Cardiac muscle cell (in vitro differentiated cells and primary cell): Measurements from ENCODE around the gene MRPS9. TPM values are rescaled to one million over a fixed set of nuclear protein-coding genes. Genes with fewer than 3 reads are reported as not detected.

Experiments used
- DNase-seq, 2 donors: peaks; one replicate each; pipeline versions ENCODE4 v3.0.0 to v3.0.0-alpha.2; 2010 to 2017; ENCODE audit warnings: low read depth in 1 of 2, low spot score in 1 of 2
- H3K27ac ChIP-seq: fragments of 200-600 bp; sonication (generic); 2 replicates; pipeline ENCODE4 v1.5.1; 2016
- H3K27me3 ChIP-seq: fragments of 200-600 bp; sonication (generic); 2 replicates; pipeline ENCODE4 v1.6.0; 2016; ENCODE audit warnings: control low read depth
- H3K36me3 ChIP-seq: fragments of 200-600 bp; sonication (generic); 2 replicates; pipeline ENCODE4 v1.5.1; 2016; ENCODE audit warnings: control low read depth
- H3K4me1 ChIP-seq: fragments of 200-600 bp; sonication (generic); 2 replicates; pipeline ENCODE4 v1.8.1; 2017; ENCODE audit warnings: low read depth, mild to moderate bottlenecking, mixed run types
- H3K4me3 ChIP-seq: fragments of 200-600 bp; sonication (generic); 2 replicates; pipeline ENCODE4 v1.5.1; 2016; ENCODE audit warnings: mild to moderate bottlenecking
- H3K9me3 ChIP-seq: fragments of 200-600 bp; sonication (generic); 2 replicates; pipeline ENCODE4 v1.5.1; 2017; ENCODE audit warnings: low read depth, mild to moderate bottlenecking, control low read depth
- polyA plus RNA-seq: library from polyadenylated mRNA; unstranded; fragments of >200 nt; fragmentation: Nextera tagmentation; extraction: Ambion mirVana; gene quantifications from 2 replicates; pipeline ENCODE4 v1.2.1, GENCODE V29; 2016
- total RNA-seq: library from RNA; depleted of rRNA; stranded (reverse); fragments of >200 nt; gene quantifications from 2 replicates; pipeline ENCODE4 v1.2.3, GENCODE V29; 2016
- TF ChIP-seq, protein P1 (sequence below): IDR thresholded peaks from 2 replicates; pipeline ENCODE4 v1.5.1; 2012; ENCODE audit warnings: low read depth, mild to moderate bottlenecking, low read length

MRPS9 gene
- total and polyA plus RNA-seq, 2 experiments from 2014 or later = 43.8 to 85.3 TPM

DNA sequence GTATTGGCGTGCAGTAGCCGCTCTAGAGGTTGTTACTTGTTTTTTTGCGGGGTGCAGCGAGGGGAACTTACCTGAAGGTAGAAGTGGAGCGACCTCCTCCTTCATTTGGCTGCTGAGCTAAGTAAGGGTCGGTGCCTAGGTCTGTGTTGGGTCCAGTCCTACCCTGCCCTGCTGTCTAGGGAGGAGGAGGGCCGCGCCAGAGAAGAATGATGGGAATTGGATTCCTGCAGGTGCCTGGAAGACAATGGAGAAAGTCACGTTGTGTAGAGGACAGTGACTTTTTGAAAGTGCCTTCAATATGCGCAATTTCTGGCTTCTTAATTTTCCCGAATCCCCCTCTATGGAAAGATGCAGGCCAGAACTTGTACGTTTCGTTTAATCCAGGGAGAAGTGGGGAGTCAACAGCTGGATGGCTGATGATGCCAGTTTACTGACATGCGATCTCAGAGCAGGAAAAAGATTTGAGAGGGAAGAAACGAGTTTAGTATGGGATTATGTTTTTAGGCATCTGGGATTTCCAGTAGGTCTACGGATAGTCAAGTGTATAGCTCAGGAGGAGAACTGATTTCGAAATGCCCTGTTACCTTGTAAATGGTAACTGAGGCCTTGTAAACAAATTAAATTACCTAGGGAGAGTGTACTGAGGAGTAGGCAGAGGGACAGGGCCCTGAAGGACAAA, 653 bp downstream of the MRPS9 start:
- Histone ChIP-seq H3K27me3 (no peaks in the 10 kb centered on the region), H3K36me3 (no peaks in the 10 kb centered on the region), H3K9me3 (no peaks in the 10 kb centered on the region), H3K27ac (peak overlapping the region; percentile 93), H3K4me3 (peak overlapping the region; percentile 80), H3K4me1 (peaks cover 4% of the 10 kb centered on the region)
- TF ChIP-seq, protein P1, sequence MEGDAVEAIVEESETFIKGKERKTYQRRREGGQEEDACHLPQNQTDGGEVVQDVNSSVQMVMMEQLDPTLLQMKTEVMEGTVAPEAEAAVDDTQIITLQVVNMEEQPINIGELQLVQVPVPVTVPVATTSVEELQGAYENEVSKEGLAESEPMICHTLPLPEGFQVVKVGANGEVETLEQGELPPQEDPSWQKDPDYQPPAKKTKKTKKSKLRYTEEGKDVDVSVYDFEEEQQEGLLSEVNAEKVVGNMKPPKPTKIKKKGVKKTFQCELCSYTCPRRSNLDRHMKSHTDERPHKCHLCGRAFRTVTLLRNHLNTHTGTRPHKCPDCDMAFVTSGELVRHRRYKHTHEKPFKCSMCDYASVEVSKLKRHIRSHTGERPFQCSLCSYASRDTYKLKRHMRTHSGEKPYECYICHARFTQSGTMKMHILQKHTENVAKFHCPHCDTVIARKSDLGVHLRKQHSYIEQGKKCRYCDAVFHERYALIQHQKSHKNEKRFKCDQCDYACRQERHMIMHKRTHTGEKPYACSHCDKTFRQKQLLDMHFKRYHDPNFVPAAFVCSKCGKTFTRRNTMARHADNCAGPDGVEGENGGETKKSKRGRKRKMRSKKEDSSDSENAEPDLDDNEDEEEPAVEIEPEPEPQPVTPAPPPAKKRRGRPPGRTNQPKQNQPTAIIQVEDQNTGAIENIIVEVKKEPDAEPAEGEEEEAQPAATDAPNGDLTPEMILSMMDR = no peak
- DNase-seq = no peak

DNA sequence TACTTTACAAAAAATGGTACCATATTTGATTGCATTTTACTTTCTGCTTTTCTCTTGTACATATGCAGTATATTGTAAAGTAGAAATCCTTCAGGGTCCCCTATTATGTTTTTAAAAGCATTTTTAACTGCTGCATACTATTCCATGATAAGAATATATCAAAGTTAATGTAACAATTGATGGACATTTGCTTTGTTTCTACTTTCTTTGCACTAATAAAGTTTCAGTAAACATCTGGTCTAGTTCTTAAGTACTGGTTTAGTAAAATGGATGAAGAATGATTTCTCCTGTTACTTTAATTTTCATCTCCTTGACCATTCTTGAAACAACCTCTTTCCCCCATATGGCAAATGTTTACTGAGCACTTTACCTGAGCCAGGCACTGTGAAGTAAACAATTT, 1.7 kb downstream of the MRPS9 start:
- TF ChIP-seq, protein P1 = no peak
- H3K27me3 ChIP-seq = no peaks in the 10 kb centered on the region
- H3K36me3 ChIP-seq = no peaks in the 10 kb centered on the region
- no peak for DNase-seq
- H3K4me3 ChIP-seq = no peak overlapping the region
- no peaks in the 10 kb centered on the region for H3K9me3 ChIP-seq
- H3K27ac ChIP-seq = no peak overlapping the region
- peaks cover 4% of the 10 kb centered on the region for H3K4me1 ChIP-seq

GRCh38 chr2:105042189-105042588, 4.3 kb downstream of the MRPS9 start:
- TF ChIP-seq, protein P1 = no peak
- H3K4me3 ChIP-seq = no peak overlapping the region
- no peaks in the 10 kb centered on the region for H3K27me3 ChIP-seq
- DNase-seq = peak in 1 of 2 donors; percentile 36
- H3K27ac ChIP-seq = no peak overlapping the region
- H3K36me3 ChIP-seq = no peaks in the 10 kb centered on the region
- no peaks in the 10 kb centered on the region for H3K4me1 ChIP-seq
- no peaks in the 10 kb centered on the region for H3K9me3 ChIP-seq

GRCh38 chr2:105052773-105053172, 14.9 kb downstream of the MRPS9 start:
- TF ChIP-seq, protein P1 = no peak
- Histone ChIP-seq H3K27me3 (no peaks in the 10 kb centered on the region), H3K36me3 (peaks cover 6% of the 10 kb centered on the region)

GRCh38 chr2:105055613-105056012, 17.7 kb downstream of the MRPS9 start:
- Histone ChIP-seq H3K27me3 (no peaks in the 10 kb centered on the region), H3K36me3 (peaks cover under 1% of the 10 kb centered on the region), H3K4me1 (no peaks in the 10 kb centered on the region), H3K4me3 (no peak overlapping the region), H3K27ac (no peak overlapping the region), H3K9me3 (no peaks in the 10 kb centered on the region)
- DNase-seq = peak in 1 of 2 donors; percentile 34
- TF ChIP-seq, protein P1 = no peak

More at GRCh38 chr2:105052773-105053172, 14.9 kb downstream of the MRPS9 start:
- peak in 1 of 2 donors; percentile 17 for DNase-seq
- Histone ChIP-seq H3K4me1 (peaks cover 5% of the 10 kb centered on the region), H3K4me3 (no peak overlapping the region), H3K27ac (no peak overlapping the region), H3K9me3 (no peaks in the 10 kb centered on the region)
